ENCODE results near the gene KLK7.
A peak's percentile ranks its signal among the peaks of the same experiment; 100 is the strongest.

KLK7 gene

GRCh38 chr19:51015691-51016267, 32.1 kb upstream of the KLK7 start:
- TF ChIP-seq CTCF (conservative IDR thresholded peaks at IDR 0.05; ENCODE audit: low read depth), result no peak
- ChIA-PET POLR2A (ENCODE audit: low non-redundant PET) (interaction anchor here (1.0 kb wide), 1 partner anchor 82 kb away, joined by 3 read pairs; no protein-coding TSS in a partner anchor), CTCF (interaction anchor here (0.6 to 2.5 kb wide), 5 partner anchors 14 to 153 kb away, joined by 3 to 20 read pairs (median 7); partner anchors contain the start of gene KLK8)
- no peak for DNase-seq (ENCODE audit: low spot score)
- no peak overlapping the region for H3K27ac ChIP-seq

- no peak overlapping the region for H3K27ac ChIP-seq
- TF ChIP-seq CTCF (conservative IDR thresholded peaks at IDR 0.05; ENCODE audit: low read depth), result no peak
- ChIA-PET CTCF (no interaction called here), POLR2A (ENCODE audit: low non-redundant PET) (no interaction called here)
- DNase-seq (ENCODE audit: low spot score), result no peak
These were observed 30.5 kb upstream of the KLK7 start for GRCh38 chr19:51014242-51014641.

- no peak overlapping the region for H3K27ac ChIP-seq
- ChIA-PET CTCF (no interaction called here), POLR2A (ENCODE audit: low non-redundant PET) (no interaction called here)
- TF ChIP-seq CTCF (conservative IDR thresholded peaks at IDR 0.05; ENCODE audit: low read depth), result no peak
- no peak for DNase-seq (ENCODE audit: low spot score)
These were observed 29.0 kb upstream of the KLK7 start for GRCh38 chr19:51012661-51013190.

- TF ChIP-seq CTCF (conservative IDR thresholded peaks at IDR 0.05; ENCODE audit: low read depth), result no peak
- ChIA-PET CTCF (interaction anchor here (0.5 to 1.4 kb wide), 5 partner anchors 27 to 209 kb away, joined by 3 to 5 read pairs (median 3); no protein-coding TSS in a partner anchor), POLR2A (ENCODE audit: low non-redundant PET) (interaction anchor here (0.6 kb wide), 1 partner anchor 90 kb away, joined by 6 read pairs; no protein-coding TSS in a partner anchor)
- no peak overlapping the region for H3K27ac ChIP-seq
- peak; percentile 81 for DNase-seq (ENCODE audit: low spot score)
These were observed 26.5 kb upstream of the KLK7 start for GRCh38 chr19:51010066-51010795.

GRCh38 chr19:51009061-51009891, 25.6 kb upstream of the KLK7 start:
- H3K27ac ChIP-seq, result no peak overlapping the region
- no peak for DNase-seq (ENCODE audit: low spot score)
- ChIA-PET POLR2A (ENCODE audit: low non-redundant PET) (no interaction called here), CTCF (interaction anchor here (0.6 to 1.4 kb wide), 2 partner anchors 78 to 87 kb away, joined by 3 to 5 read pairs; no protein-coding TSS in a partner anchor)
- TF ChIP-seq CTCF (conservative IDR thresholded peaks at IDR 0.05; ENCODE audit: low read depth), result no peak

GRCh38 chr19:51007488-51007887, 23.8 kb upstream of the KLK7 start:
- ChIA-PET CTCF (no interaction called here), POLR2A (ENCODE audit: low non-redundant PET) (interaction anchor here (0.7 kb wide), 1 partner anchor 40 kb away, joined by 6 read pairs; no protein-coding TSS in a partner anchor)
- TF ChIP-seq CTCF (conservative IDR thresholded peaks at IDR 0.05; ENCODE audit: low read depth), result no peak
- DNase-seq (ENCODE audit: low spot score), result no peak
- H3K27ac ChIP-seq, result no peak overlapping the region
